Pancreas (tissue), 10 donors: Measurements from ENCODE around the gene TNF. TPM values are rescaled to one million over a fixed set of nuclear protein-coding genes. Genes with fewer than 3 reads are reported as not detected.

Experiments used
- ATAC-seq, 4 donors: fragments of 200-7000 bp; cut with Tn5 transposase; one replicate each; pipeline versions ENCODE4 v1.8.0 to v1.9.1; 2020; ENCODE audit warnings: mild to moderate bottlenecking in 4 of 4, moderate library complexity in 4 of 4
- DNase-seq, 6 donors: peaks; one replicate each; pipeline ENCODE4 v3.0.0-alpha.2; 2020
- FAIRE-seq: peaks from 2 replicates; lab custom pipeline; 2012; peaks lifted over from hg19 to GRCh38; lab: Jason Lieb, UNC
- H3K27ac ChIP-seq, 4 donors: fragments of 200-600 bp; sonication (generic); 1 replicate in 3 of 4; 2 replicates in 1 of 4; pipeline versions ENCODE4 v1.5.0 to v1.8.0; 2020
- H3K27me3 ChIP-seq, 4 donors: fragments of 200-600 bp; one replicate each; pipeline ENCODE4 v1.8.0; 2021
- H3K36me3 ChIP-seq, 3 donors: fragments of 200-600 bp; sonication (generic) in 1 of 3; one replicate each; pipeline versions ENCODE4 v1.5.0 to v1.8.0; 2020 to 2021
- H3K4me1 ChIP-seq, 3 donors: fragments of 200-600 bp; one replicate each; pipeline ENCODE4 v1.8.0; 2021
- H3K4me3 ChIP-seq, 4 donors: fragments of 200-600 bp; sonication (generic) in 2 of 4; one replicate each; pipeline versions ENCODE4 v1.5.0 to v1.8.0; 2020 to 2021
- H3K9me3 ChIP-seq, 4 donors: fragments of 200-600 bp; one replicate each; pipeline ENCODE4 v1.8.0; 2021
- WGBS, 2 donors: extraction: QIAGEN DNeasy Blood & Tissue Kit; methylation state at CpG; one replicate each; pipeline ENCODE4 v1.1.7; 2013; 5-methylcytosine and 5-hydroxymethylcytosine counted together
- intact Hi-C, 3 donors: fragments of 100-400 bp; cut with DNase I; formaldehyde crosslinking; loops; one replicate each; pipeline versions ENCODE4 v1.11.1 to v1.14.2; 2022
- polyA plus RNA-seq, 2 donors: library from polyadenylated mRNA; stranded (reverse); fragments of 200-250 nt; gene quantifications; one replicate each; pipeline ENCODE4 v1.2.3, GENCODE V29; 2013
- total RNA-seq, 6 donors: library from RNA; stranded (reverse); fragmentation: NEBNext Ultra II Directional in 4 of 6; extraction: Animal tissue kit (Norgen Biotek cat#: 25700) in 4 of 6; gene quantifications; one replicate each; pipeline versions ENCODE4 v1.2.1 to v1.2.4, GENCODE V29; 2021 to 2023
- TF ChIP-seq, protein P1 (sequence below), 4 donors: fragments of 200-600 bp; sonication (generic) in 3 of 4; IDR thresholded peaks; one replicate each; pipeline versions ENCODE4 v1.5.0 to v1.8.0; 2021; ENCODE audit warnings: antibody characterized with exemption in 4 of 4
- donor health status: healthy with polysubstance abuse.
- donor health status: DM: no; HTN: no; CAD: no; lungs with moderate emphysema.
- donor health status: DM: no; HTN: no; CAD: no.
- donor health status: control.
- donor health status: control.
- donor health status: Bipolar disorder and iron deficiency.
- donor health status: DM: yes; HTN: yes; CAD: no.
- donor health status: DM: no; HTN: no; CAD: no.
- donor health status: DM: no; HTN: no; CAD: no.
- donor health status: DM: yes; HTN: yes; CAD: no.

Gene TNF
- total and polyA plus RNA-seq, 8 donors = 0.11 to 0.87 (median 0.42) TPM; not detected in 1

DNA sequence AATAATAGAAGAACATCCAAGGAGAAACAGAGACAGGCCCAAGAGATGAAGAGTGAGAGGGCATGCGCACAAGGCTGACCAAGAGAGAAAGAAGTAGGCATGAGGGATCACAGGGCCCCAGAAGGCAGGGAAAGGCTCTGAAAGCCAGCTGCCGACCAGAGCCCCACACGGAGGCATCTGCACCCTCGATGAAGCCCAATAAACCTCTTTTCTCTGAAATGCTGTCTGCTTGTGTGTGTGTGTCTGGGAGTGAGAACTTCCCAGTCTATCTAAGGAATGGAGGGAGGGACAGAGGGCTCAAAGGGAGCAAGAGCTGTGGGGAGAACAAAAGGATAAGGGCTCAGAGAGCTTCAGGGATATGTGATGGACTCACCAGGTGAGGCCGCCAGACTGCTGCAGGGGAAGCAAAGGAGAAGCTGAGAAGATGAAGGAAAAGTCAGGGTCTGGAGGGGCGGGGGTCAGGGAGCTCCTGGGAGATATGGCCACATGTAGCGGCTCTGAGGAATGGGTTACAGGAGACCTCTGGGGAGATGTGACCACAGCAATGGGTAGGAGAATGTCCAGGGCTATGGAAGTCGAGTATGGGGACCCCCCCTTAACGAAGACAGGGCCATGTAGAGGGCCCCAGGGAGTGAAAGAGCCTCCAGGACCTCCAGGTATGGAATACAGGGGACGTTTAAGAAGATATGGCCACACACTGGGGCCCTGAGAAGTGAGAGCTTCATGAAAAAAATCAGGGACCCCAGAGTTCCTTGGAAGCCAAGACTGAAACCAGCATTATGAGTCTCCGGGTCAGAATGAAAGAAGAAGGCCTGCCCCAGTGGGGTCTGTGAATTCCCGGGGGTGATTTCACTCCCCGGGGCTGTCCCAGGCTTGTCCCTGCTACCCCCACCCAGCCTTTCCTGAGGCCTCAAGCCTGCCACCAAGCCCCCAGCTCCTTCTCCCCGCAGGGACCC is 981 bp upstream of the TNF start:
- Histone ChIP-seq H3K9me3 (no peaks in the 10 kb centered on the region), H3K36me3 (no peaks in the 10 kb centered on the region), H3K27me3 (no peaks in the 10 kb centered on the region), H3K4me1 (peaks cover 0 to 9% (median 5%) of the 10 kb centered on the region in 3 donors), H3K27ac (no peak overlapping the region), H3K4me3 (no peak overlapping the region)
- DNase-seq (peak in 1 of 6 donors; percentile 22), ATAC-seq (no peak), FAIRE-seq (no peak)
- WGBS, 2 donors = 64 to 76% methylated on average over 14 of the region's 14 CpGs
- TF ChIP-seq, protein P1, sequence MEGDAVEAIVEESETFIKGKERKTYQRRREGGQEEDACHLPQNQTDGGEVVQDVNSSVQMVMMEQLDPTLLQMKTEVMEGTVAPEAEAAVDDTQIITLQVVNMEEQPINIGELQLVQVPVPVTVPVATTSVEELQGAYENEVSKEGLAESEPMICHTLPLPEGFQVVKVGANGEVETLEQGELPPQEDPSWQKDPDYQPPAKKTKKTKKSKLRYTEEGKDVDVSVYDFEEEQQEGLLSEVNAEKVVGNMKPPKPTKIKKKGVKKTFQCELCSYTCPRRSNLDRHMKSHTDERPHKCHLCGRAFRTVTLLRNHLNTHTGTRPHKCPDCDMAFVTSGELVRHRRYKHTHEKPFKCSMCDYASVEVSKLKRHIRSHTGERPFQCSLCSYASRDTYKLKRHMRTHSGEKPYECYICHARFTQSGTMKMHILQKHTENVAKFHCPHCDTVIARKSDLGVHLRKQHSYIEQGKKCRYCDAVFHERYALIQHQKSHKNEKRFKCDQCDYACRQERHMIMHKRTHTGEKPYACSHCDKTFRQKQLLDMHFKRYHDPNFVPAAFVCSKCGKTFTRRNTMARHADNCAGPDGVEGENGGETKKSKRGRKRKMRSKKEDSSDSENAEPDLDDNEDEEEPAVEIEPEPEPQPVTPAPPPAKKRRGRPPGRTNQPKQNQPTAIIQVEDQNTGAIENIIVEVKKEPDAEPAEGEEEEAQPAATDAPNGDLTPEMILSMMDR (IDR thresholded peaks at IDR 0.05) = no peak
- intact Hi-C loops = no loop called here

DNA sequence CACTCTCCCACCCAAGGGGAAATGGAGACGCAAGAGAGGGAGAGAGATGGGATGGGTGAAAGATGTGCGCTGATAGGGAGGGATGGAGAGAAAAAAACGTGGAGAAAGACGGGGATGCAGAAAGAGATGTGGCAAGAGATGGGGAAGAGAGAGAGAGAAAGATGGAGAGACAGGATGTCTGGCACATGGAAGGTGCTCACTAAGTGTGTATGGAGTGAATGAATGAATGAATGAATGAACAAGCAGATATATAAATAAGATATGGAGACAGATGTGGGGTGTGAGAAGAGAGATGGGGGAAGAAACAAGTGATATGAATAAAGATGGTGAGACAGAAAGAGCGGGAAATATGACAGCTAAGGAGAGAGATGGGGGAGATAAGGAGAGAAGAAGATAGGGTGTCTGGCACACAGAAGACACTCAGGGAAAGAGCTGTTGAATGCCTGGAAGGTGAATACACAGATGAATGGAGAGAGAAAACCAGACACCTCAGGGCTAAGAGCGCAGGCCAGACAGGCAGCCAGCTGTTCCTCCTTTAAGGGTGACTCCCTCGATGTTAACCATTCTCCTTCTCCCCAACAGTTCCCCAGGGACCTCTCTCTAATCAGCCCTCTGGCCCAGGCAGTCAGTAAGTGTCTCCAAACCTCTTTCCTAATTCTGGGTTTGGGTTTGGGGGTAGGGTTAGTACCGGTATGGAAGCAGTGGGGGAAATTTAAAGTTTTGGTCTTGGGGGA is 754 bp downstream of the TNF start:
- no peak for DNase-seq
- H3K4me3 ChIP-seq = peak overlapping the region in 1 of 4 donors; percentile 22
- H3K27me3 ChIP-seq = no peaks in the 10 kb centered on the region
- ATAC-seq = no peak
- H3K9me3 ChIP-seq = no peaks in the 10 kb centered on the region
- WGBS, 2 donors = 71 to 80% methylated on average over 8 of the region's 8 CpGs
- no peak for FAIRE-seq
- peaks cover 0 to 14% (median 5%) of the 10 kb centered on the region in 3 donors for H3K4me1 ChIP-seq
- H3K36me3 ChIP-seq = no peaks in the 10 kb centered on the region
- TF ChIP-seq, protein P1 (IDR thresholded peaks at IDR 0.05) = no peak
- no peak overlapping the region for H3K27ac ChIP-seq
- intact Hi-C loops = no loop called here

DNA sequence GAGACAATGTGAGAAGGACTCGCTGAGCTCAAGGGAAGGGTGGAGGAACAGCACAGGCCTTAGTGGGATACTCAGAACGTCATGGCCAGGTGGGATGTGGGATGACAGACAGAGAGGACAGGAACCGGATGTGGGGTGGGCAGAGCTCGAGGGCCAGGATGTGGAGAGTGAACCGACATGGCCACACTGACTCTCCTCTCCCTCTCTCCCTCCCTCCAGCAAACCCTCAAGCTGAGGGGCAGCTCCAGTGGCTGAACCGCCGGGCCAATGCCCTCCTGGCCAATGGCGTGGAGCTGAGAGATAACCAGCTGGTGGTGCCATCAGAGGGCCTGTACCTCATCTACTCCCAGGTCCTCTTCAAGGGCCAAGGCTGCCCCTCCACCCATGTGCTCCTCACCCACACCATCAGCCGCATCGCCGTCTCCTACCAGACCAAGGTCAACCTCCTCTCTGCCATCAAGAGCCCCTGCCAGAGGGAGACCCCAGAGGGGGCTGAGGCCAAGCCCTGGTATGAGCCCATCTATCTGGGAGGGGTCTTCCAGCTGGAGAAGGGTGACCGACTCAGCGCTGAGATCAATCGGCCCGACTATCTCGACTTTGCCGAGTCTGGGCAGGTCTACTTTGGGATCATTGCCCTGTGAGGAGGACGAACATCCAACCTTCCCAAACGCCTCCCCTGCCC is 1.7 kb downstream of the TNF start:
- WGBS, 2 donors = 85 to 91% methylated on average over 16 to 19 of the region's 19 CpGs
- H3K4me3 ChIP-seq = no peak overlapping the region

DNA sequence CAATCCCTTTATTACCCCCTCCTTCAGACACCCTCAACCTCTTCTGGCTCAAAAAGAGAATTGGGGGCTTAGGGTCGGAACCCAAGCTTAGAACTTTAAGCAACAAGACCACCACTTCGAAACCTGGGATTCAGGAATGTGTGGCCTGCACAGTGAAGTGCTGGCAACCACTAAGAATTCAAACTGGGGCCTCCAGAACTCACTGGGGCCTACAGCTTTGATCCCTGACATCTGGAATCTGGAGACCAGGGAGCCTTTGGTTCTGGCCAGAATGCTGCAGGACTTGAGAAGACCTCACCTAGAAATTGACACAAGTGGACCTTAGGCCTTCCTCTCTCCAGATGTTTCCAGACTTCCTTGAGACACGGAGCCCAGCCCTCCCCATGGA is 2.2 kb downstream of the TNF start:
- Histone ChIP-seq H3K4me3 (no peak overlapping the region), H3K4me1 (peaks cover 0 to 14% (median 12%) of the 10 kb centered on the region in 3 donors), H3K9me3 (no peaks in the 10 kb centered on the region), H3K36me3 (no peaks in the 10 kb centered on the region), H3K27ac (peak overlapping the region in 2 of 4 donors; percentile 51 to 68), H3K27me3 (no peaks in the 10 kb centered on the region)
- DNase-seq (no peak), FAIRE-seq (no peak), ATAC-seq (no peak)
- WGBS, 2 donors = 82 to 83% methylated on average over 3 of the region's 3 CpGs
- intact Hi-C loops = no loop called here
- TF ChIP-seq, protein P1 (IDR thresholded peaks at IDR 0.05) = no peak

More for the DNA sequence above, 1.7 kb downstream of the TNF start:
- Histone ChIP-seq H3K27me3 (no peaks in the 10 kb centered on the region), H3K36me3 (no peaks in the 10 kb centered on the region), H3K9me3 (no peaks in the 10 kb centered on the region), H3K4me1 (peaks cover 0 to 14% (median 10%) of the 10 kb centered on the region in 3 donors), H3K27ac (no peak overlapping the region)
- intact Hi-C loops = no loop called here
- TF ChIP-seq, protein P1 (IDR thresholded peaks at IDR 0.05) = no peak
- peak in 1 of 6 donors; percentile 47 for DNase-seq
- ATAC-seq = no peak
- FAIRE-seq = no peak
